Lung (tissue), 12 donors: Measurements from ENCODE around the gene TRANK1. TPM values are rescaled to one million over a fixed set of nuclear protein-coding genes. Genes with fewer than 3 reads are reported as not detected.

Experiments used
- ATAC-seq: fragments of 200-7000 bp; cut with Tn5 transposase; one replicate; pipeline ENCODE4 v1.9.1; 2020; ENCODE audit warnings: moderate number of reproducible peaks; ENCODE audit not compliant: insufficient read depth, low FRiP score
- DNase-seq, 3 donors: peaks; one replicate each; pipeline ENCODE4 v3.0.0-alpha.2; 2013 to 2017
- H3K27ac ChIP-seq, 2 donors: one replicate each; pipeline ENCODE4 v1.5.1; 2013; ENCODE audit warnings: mild to moderate bottlenecking in 2 of 2, moderate library complexity in 2 of 2, control low read depth in 1 of 2, inconsistent platforms in 1 of 2, low read depth in 1 of 2, low read length in 1 of 2
- H3K27me3 ChIP-seq, 3 donors: one replicate each; pipeline ENCODE4 v1.5.1; 2013; ENCODE audit warnings: low read length in 2 of 3; ENCODE audit not compliant: control insufficient read depth in 3 of 3, insufficient read depth in 3 of 3
- H3K36me3 ChIP-seq, 4 donors: one replicate each; pipeline ENCODE4 v1.5.1; 2013; ENCODE audit warnings: low read length in 4 of 4, mild to moderate bottlenecking in 1 of 4, moderate library complexity in 1 of 4; ENCODE audit not compliant: control insufficient read depth in 4 of 4, insufficient read depth in 4 of 4
- H3K4me1 ChIP-seq, 5 donors: one replicate each; pipeline ENCODE4 v1.5.1; 2013; ENCODE audit warnings: low read length in 5 of 5, mild to moderate bottlenecking in 2 of 5, moderate library complexity in 1 of 5; ENCODE audit not compliant: control insufficient read depth in 5 of 5, insufficient read depth in 5 of 5
- H3K4me3 ChIP-seq: one replicate; pipeline ENCODE4 v1.5.1; 2013; ENCODE audit warnings: mild to moderate bottlenecking, control low read depth, moderate library complexity
- H3K9ac ChIP-seq, 2 donors: one replicate each; pipeline ENCODE4 v1.5.1; 2013; ENCODE audit warnings: low read length in 2 of 2, control low read depth in 1 of 2; ENCODE audit not compliant: insufficient read depth in 1 of 2
- H3K9me3 ChIP-seq, 4 donors: one replicate each; pipeline ENCODE4 v1.5.1; 2013; ENCODE audit warnings: low read length in 3 of 4, mild to moderate bottlenecking in 1 of 4, moderate library complexity in 1 of 4; ENCODE audit not compliant: control insufficient read depth in 4 of 4, insufficient read depth in 3 of 4
- WGBS, 2 donors: extraction: QIAGEN DNeasy Blood & Tissue Kit; methylation state at CpG; one replicate each; pipeline ENCODE4 v1.1.7; 2013; 5-methylcytosine and 5-hydroxymethylcytosine counted together
- polyA plus RNA-seq, 2 donors: library from polyadenylated mRNA; stranded (reverse); fragments of 200-250 nt; gene quantifications; one replicate each; pipeline ENCODE4 v1.2.1, GENCODE V29; 2013
- total RNA-seq, 2 donors: library from RNA; depleted of rRNA in 1 of 2; stranded (reverse); fragments of >200 nt in 1 of 2; gene quantifications; one replicate each; pipeline ENCODE4 v1.2.1, GENCODE V29; 2014 to 2021
- TF ChIP-seq, protein P1 (sequence below): IDR thresholded peaks from 2 replicates; pipeline ENCODE4 v1.5.1; 2012; ENCODE audit warnings: mild to moderate bottlenecking; ENCODE audit errors: control extremely low read depth, extremely low read depth
- donor health status: control.
- donor health status: control.
- donor health status: Bipolar disorder and iron deficiency.
- donor health status: healthy.
- donor health status: DM: yes; HTN: yes; CAD: no.

Gene TRANK1
- total and polyA plus RNA-seq, 4 donors, result 4.3 to 34.3 (median 15.1) TPM

DNA sequence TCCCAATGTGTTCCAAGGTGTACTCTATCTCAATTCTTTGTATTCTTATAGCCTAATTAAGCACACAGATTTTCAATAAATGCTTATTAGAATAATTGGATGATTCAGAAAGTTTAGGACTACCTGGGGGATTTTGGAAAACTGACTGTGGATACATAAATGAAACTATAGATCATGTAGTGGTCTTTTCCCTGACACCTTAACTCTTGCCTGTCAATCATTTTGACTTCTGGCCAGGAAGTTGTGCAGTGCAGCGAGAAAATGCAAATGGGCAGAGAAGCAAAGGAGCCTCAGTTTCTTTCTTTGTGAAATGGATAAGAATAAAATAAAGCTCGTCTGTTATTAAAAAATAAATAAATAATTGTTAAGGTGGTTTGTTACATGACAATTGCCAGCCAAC lies 133.1 kb downstream of the TRANK1 start:
- Histone ChIP-seq H3K36me3 (no peaks in the 10 kb centered on the region), H3K9ac (no peak overlapping the region), H3K27me3 (no peaks in the 10 kb centered on the region), H3K9me3 (no peaks in the 10 kb centered on the region), H3K4me3 (no peak overlapping the region), H3K4me1 (peaks cover 0 to 5% (median 0%) of the 10 kb centered on the region in 5 donors), H3K27ac (no peak overlapping the region)
- 89 to 94% methylated on average over 2 of the region's 2 CpGs for WGBS, 2 donors
- ATAC-seq, result no peak
- TF ChIP-seq, protein P1, sequence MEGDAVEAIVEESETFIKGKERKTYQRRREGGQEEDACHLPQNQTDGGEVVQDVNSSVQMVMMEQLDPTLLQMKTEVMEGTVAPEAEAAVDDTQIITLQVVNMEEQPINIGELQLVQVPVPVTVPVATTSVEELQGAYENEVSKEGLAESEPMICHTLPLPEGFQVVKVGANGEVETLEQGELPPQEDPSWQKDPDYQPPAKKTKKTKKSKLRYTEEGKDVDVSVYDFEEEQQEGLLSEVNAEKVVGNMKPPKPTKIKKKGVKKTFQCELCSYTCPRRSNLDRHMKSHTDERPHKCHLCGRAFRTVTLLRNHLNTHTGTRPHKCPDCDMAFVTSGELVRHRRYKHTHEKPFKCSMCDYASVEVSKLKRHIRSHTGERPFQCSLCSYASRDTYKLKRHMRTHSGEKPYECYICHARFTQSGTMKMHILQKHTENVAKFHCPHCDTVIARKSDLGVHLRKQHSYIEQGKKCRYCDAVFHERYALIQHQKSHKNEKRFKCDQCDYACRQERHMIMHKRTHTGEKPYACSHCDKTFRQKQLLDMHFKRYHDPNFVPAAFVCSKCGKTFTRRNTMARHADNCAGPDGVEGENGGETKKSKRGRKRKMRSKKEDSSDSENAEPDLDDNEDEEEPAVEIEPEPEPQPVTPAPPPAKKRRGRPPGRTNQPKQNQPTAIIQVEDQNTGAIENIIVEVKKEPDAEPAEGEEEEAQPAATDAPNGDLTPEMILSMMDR, result no peak
- no peak for DNase-seq

DNA sequence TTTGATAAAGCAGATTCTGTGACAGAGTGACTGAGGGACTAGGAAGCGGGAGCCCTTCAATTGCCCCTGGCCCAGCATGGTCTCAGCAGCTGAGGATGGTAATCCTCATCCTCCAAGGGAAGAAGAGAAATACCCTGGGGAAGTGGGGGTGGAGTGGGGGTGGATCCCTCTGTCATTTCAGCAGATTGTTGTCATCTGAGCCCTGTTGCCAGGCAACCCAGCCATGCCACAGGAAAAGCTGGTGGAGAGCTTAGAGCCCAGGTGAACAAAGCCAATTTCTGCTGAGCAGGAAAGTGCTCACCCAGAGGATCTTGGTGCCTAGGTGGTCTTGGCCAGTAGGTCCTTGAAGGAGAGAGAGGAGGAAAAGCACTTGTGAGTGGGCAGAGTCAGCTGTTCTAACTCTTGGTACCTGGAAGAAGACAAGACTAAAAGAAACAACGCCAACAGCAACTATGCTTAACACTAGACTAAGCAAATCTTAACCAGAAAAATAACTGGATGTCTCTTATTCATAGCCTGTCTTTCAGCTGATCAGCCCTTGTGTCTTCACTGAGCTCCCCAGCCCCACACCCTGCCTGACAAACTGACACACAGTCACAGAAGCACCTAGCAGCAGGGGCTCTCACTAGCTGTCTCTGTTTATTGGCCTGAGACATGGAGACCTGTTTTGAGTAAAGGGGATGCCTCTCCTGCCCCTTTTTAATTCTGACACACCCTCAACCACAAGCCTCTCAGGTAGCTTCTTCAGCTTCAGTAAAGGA lies 140.4 kb downstream of the TRANK1 start:
- H3K9ac ChIP-seq, result no peak overlapping the region
- DNase-seq (no peak), ATAC-seq (no peak)
- TF ChIP-seq, protein P1, result no peak
- no peaks in the 10 kb centered on the region for H3K36me3 ChIP-seq
- H3K27me3 ChIP-seq, result no peaks in the 10 kb centered on the region
- H3K9me3 ChIP-seq, result peaks cover 0 to 14% (median 8%) of the 10 kb centered on the region in 4 donors
- 94 to 95% methylated on average over 2 of the region's 2 CpGs for WGBS, 2 donors
- H3K4me1 ChIP-seq, result no peaks in the 10 kb centered on the region
- no peak overlapping the region for H3K4me3 ChIP-seq
- H3K27ac ChIP-seq, result no peak overlapping the region

DNA sequence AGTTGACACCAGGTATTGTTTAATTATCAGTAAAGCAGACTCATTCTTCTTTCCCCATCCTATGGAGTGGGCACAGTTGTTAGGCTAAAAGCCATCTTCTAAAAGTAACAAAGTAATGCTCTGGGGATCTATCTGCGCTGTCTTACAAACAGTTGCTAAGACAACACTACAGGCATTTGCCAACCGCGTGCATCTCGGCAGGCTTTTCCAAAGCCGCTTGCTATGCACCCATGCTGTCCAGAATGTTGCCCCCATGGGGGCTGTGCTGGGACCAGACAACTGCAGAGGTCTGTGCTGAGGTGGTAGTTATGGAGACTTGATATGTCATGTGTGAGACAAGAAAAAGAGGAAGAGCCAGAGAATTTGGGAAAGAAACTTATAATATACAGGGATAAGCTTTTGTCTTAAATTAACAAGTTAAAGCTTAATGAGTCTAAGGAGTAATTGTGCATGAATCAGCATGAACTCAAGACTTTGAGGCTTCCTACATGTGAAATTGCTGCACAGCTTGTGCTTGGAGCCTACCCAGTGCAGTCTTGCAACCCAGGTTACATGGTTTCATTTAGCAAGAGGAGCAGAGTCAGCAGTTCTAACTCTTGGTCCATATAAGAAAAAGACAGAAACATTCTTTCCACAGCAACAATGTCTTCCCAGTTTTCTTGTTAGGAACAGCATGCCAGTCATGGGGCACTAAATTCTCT lies 141.6 kb downstream of the TRANK1 start:
- no peak for ATAC-seq
- Histone ChIP-seq H3K9me3 (peaks cover 0 to 14% (median 8%) of the 10 kb centered on the region in 4 donors), H3K9ac (no peak overlapping the region), H3K27ac (no peak overlapping the region), H3K27me3 (no peaks in the 10 kb centered on the region), H3K4me1 (no peaks in the 10 kb centered on the region), H3K36me3 (no peaks in the 10 kb centered on the region), H3K4me3 (no peak overlapping the region)
- DNase-seq, result no peak
- TF ChIP-seq, protein P1, result no peak
- WGBS, 2 donors, result 97 to 98% methylated on average over 5 of the region's 5 CpGs
